Islet precursor cell (in vitro differentiated cells): ENCODE data around the gene DGCR8.
A peak's percentile ranks its signal among the peaks of the same experiment; 100 is the strongest.
"Not testable (repeated sequence)": the region's sequence is repeated elsewhere in the genome, so short reads cannot be mapped to it uniquely, and the experiment has no call there.

Experiments used
- DNase-seq: peaks from one replicate; pipeline ENCODE4 v3.0.0-alpha.2; 2018

The DGCR8 gene

DNA sequence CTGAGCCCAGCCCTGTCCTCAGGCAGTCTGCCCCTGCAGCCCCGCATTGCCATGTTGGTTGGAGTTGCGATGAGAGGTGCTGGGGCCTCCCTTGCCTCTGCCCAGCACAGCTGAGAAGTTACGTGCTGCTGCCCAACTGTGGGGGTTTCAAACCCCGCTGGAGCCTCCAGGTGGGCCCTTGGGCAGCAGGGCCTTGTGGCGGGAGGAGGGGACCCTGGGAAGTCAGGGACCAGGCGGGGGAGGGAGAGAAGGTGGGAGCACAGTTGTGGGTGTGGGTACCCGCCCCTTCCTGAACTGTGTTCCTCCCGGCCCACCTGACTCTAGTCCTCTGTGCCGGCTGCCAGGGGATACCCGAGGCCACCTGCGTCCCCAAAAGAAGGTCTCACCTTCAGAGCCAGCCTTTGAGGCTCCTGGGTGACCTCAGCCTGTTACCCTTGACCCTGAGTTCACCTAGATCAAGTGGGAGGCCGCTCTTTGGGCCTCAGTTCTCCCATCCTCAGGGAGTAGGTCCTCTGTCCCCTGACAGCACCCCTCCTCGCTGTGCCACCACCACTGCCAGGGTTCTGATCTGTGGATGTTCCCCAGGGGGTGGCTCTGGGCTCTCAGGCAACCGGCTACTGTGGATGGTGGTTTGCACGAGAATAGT lies 78.5 kb downstream of the DGCR8 start:
- DNase-seq: no peak

DNA sequence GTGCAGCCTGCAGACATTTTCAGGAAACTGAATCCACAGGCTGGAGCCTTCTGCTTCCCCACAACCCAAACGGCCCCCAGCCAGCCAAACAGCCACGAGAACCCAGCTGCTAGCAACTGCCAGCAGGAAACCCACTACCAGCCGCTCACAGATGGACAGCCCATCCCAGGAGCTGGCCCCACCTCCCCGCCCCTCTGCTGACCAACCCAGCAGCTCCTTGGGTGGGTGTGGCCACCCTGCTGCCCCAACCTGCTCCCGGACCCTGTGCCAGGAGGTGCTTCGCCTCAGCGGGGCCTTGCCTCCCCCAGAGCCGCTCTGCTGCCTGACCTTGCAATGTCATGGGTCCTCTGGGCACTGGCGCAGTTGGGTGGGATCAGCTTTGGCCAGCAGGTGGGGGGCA lies 79.0 kb downstream of the DGCR8 start:
- DNase-seq: peak; percentile 76

GRCh38 chr22:20159531-20159930 lies 79.5 kb downstream of the DGCR8 start:
- DNase-seq: not testable (repeated sequence)

DNA sequence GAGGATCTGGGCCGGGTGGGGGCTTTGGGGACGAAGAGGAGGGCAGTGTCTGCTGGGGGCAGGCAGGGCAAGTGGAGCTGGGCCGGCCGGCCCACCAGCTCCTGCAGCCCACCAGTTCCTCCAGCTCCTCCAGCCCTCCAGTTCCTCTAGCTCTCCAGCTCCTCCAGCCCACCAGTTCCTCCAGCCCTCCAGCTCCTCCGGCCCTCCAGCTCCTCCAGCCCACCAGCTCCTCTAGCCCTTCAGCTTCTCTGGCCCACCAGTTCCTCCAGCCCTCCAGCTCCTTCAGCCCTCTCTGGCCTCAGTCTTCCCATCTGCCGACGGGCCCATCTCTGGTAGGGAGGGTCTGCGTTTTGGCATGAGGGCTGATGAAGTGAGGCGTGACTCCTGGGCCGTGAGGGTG lies 80.0 kb downstream of the DGCR8 start:
- DNase-seq: no peak
